Measurements from ENCODE around the gene TMEM45B. TPM values are rescaled to one million over a fixed set of nuclear protein-coding genes. Genes with fewer than 3 reads are reported as not detected.
"Not testable (repeated sequence)": the region's sequence is repeated elsewhere in the genome, so short reads cannot be mapped to it uniquely, and the experiment has no call there.

Gene TMEM45B
- total and polyA plus RNA-seq, 2 experiments from 2014 or later = 0.11 to 0.38 TPM

GRCh38 chr11:129803533-129803932 lies 12.1 kb upstream of the TMEM45B start:
- no peaks in the 10 kb centered on the region for H3K27me3 ChIP-seq (ENCODE audit: insufficient read depth)
- TF ChIP-seq JUNB (IDR thresholded peaks at IDR 0.05; ENCODE audit: unreplicated experiment) = no peak
- no peak for TF ChIP-seq NANOG (IDR thresholded peaks at IDR 0.05; ENCODE audit: borderline replicate concordance)
- no peak for TF ChIP-seq STAT1 (IDR thresholded peaks at IDR 0.05; ENCODE audit: unreplicated experiment)
- no peak for TF ChIP-seq ZNF114 (CRISPR knock-in tag; IDR thresholded peaks at IDR 0.05)
- TF ChIP-seq ETS1 (IDR thresholded peaks at IDR 0.05) = no peak
- no peak for TF ChIP-seq EZH2 (IDR thresholded peaks at IDR 0.05; ENCODE audit: low read depth, unreplicated experiment)
- no peak for TF ChIP-seq CTCF (conservative IDR thresholded peaks at IDR 0.05; ENCODE audit: low read depth in 2 of 2)
- no peak for TF ChIP-seq CREB1 (CRISPR knock-in tag; IDR thresholded peaks at IDR 0.05; ENCODE audit: low read depth)
- H3K4me3 Mint-ChIP-seq = no peak overlapping the region
- H4K20me1 ChIP-seq (replicated peaks; ENCODE audit: insufficient read depth) = no peaks in the 10 kb centered on the region
- no peaks in the 10 kb centered on the region for H3K36me3 ChIP-seq (ENCODE audit: insufficient read depth)
- peak overlapping the region; percentile 71 for H3K27ac Mint-ChIP-seq
- H3K4me3 ChIP-seq = no peak overlapping the region
- DNase-seq (ENCODE audit: low spot score) = no peak
- no peaks in the 10 kb centered on the region; the same call in 2 of the 3 replicates for H3K36me3 Mint-ChIP-seq (ENCODE audit: low read depth)
- no peaks in the 10 kb centered on the region for H3K9me2 ChIP-seq (ENCODE audit: insufficient read depth)
- peaks cover 4% of the 10 kb centered on the region; the same call in 2 of the 3 replicates for H3K4me1 Mint-ChIP-seq
- peaks cover 1% of the 10 kb centered on the region for H3K27me3 Mint-ChIP-seq (ENCODE audit: insufficient read depth, low read depth, poor library complexity)
- H3K27ac ChIP-seq (ENCODE audit: low read depth) = no peak overlapping the region
- H3K4me2 ChIP-seq = no peak overlapping the region
- no peaks in the 10 kb centered on the region for H3K79me2 ChIP-seq (replicated peaks; ENCODE audit: insufficient read depth)
- peak overlapping the region; percentile 74; the same call in 1 of the 2 replicates for H2AFZ ChIP-seq
- H3F3A ChIP-seq (replicated peaks; ENCODE audit: low read depth) = no peaks in the 10 kb centered on the region
- H3K9me3 Mint-ChIP-seq = peaks cover 18% of the 10 kb centered on the region; the same call in 1 of the 3 replicates
- ATAC-seq = no peak
- H3K4me1 ChIP-seq (ENCODE audit: insufficient read depth) = no peaks in the 10 kb centered on the region

GRCh38 chr11:129804012-129804411 lies 11.6 kb upstream of the TMEM45B start:
- Mint-ChIP-seq H3K27ac (peak overlapping the region; percentile 71; the same call in 1 of the 2 replicates), H3K9me3 (peaks cover 18% of the 10 kb centered on the region; the same call in 1 of the 3 replicates), H3K4me3 (no peak overlapping the region), H3K27me3 (ENCODE audit: insufficient read depth, low read depth, poor library complexity) (peaks cover 1% of the 10 kb centered on the region), H3K4me1 (peaks cover 4% of the 10 kb centered on the region; the same call in 2 of the 3 replicates), H3K36me3 (ENCODE audit: low read depth) (no peaks in the 10 kb centered on the region; the same call in 2 of the 3 replicates)
- Histone ChIP-seq H3K4me3 (no peak overlapping the region), H3K36me3 (ENCODE audit: insufficient read depth) (no peaks in the 10 kb centered on the region), H3K79me2 (replicated peaks; ENCODE audit: insufficient read depth) (no peaks in the 10 kb centered on the region), H2AFZ (peak overlapping the region; percentile 74; the same call in 1 of the 2 replicates), H3K27me3 (ENCODE audit: insufficient read depth) (no peaks in the 10 kb centered on the region), H3F3A (replicated peaks; ENCODE audit: low read depth) (no peaks in the 10 kb centered on the region), H3K27ac (ENCODE audit: low read depth) (no peak overlapping the region), H4K20me1 (replicated peaks; ENCODE audit: insufficient read depth) (no peaks in the 10 kb centered on the region), H3K4me2 (no peak overlapping the region), H3K4me1 (ENCODE audit: insufficient read depth) (no peaks in the 10 kb centered on the region), H3K9me2 (ENCODE audit: insufficient read depth) (no peaks in the 10 kb centered on the region)
- ATAC-seq = no peak
- TF ChIP-seq CTCF (conservative IDR thresholded peaks at IDR 0.05; ENCODE audit: low read depth in 2 of 2) = no peak
- no peak for TF ChIP-seq ZNF114 (CRISPR knock-in tag; IDR thresholded peaks at IDR 0.05)
- no peak for TF ChIP-seq NANOG (IDR thresholded peaks at IDR 0.05; ENCODE audit: borderline replicate concordance)
- no peak for TF ChIP-seq EZH2 (IDR thresholded peaks at IDR 0.05; ENCODE audit: low read depth, unreplicated experiment)
- TF ChIP-seq ETS1 (IDR thresholded peaks at IDR 0.05) = no peak
- TF ChIP-seq CREB1 (CRISPR knock-in tag; IDR thresholded peaks at IDR 0.05; ENCODE audit: low read depth) = no peak
- TF ChIP-seq JUNB (IDR thresholded peaks at IDR 0.05; ENCODE audit: unreplicated experiment) = no peak
- TF ChIP-seq STAT1 (IDR thresholded peaks at IDR 0.05; ENCODE audit: unreplicated experiment) = no peak
- TF ChIP-seq EZH2phosphoT487 (IDR thresholded peaks at IDR 0.05; ENCODE audit: unreplicated experiment) = no peak
- no peak for TF ChIP-seq ZNF331 (CRISPR knock-in tag; IDR thresholded peaks at IDR 0.05; ENCODE audit: low read depth)
- no peak for DNase-seq (ENCODE audit: low spot score)

- not testable (repeated sequence) for H3K36me3 Mint-ChIP-seq (ENCODE audit: low read depth); H3F3A ChIP-seq (replicated peaks; ENCODE audit: low read depth); H3K79me2 ChIP-seq (replicated peaks; ENCODE audit: insufficient read depth); DNase-seq (ENCODE audit: low spot score); H3K9me2 ChIP-seq (ENCODE audit: insufficient read depth); H3K4me3 Mint-ChIP-seq; H3K27ac ChIP-seq (ENCODE audit: low read depth); H2AFZ ChIP-seq; H3K4me2 ChIP-seq; H3K4me3 ChIP-seq; H3K27me3 ChIP-seq (ENCODE audit: insufficient read depth); H3K4me1 ChIP-seq (ENCODE audit: insufficient read depth); H3K27ac Mint-ChIP-seq; H3K36me3 ChIP-seq (ENCODE audit: insufficient read depth); H4K20me1 ChIP-seq (replicated peaks; ENCODE audit: insufficient read depth); ATAC-seq; H3K4me1 Mint-ChIP-seq; H3K27me3 Mint-ChIP-seq (ENCODE audit: insufficient read depth, low read depth, poor library complexity)
- peaks cover 12% of the 10 kb centered on the region; the same call in 2 of the 3 replicates for H3K9me3 Mint-ChIP-seq
Observed at GRCh38 chr11:129808241-129808640, 7.4 kb upstream of the TMEM45B start.

Data from GM23338 (cell line).